SK-N-SH treated with all-trans-retinoic acid at 6 μM for 48 hours (cell line): ENCODE measurements around the gene FAM50A.
"Not testable (repeated sequence)": the region's sequence is repeated elsewhere in the genome, so short reads cannot be mapped to it uniquely, and the experiment has no call there.

Experiments used
- ATAC-seq: fragments of 200-7000 bp; cut with Tn5 transposase; 3 replicates; pipeline ENCODE4 v1.9.1; 2020; ENCODE audit warnings: mild to moderate bottlenecking, moderate library complexity
- ARNTL ChIP-seq: fragments of 450-650 bp; formaldehyde crosslinking; IDR thresholded peaks from 2 replicates; pipeline ENCODE4 v1.5.0; 2020; ENCODE audit warnings: low read depth, mild to moderate bottlenecking, moderate library complexity, borderline replicate concordance
- BACH2 ChIP-seq: fragments of 250-450 bp; sonication (Bioruptor Pico); IDR thresholded peaks from 2 replicates; pipeline ENCODE4 v1.9.0; 2021; ENCODE audit warnings: mild to moderate bottlenecking, borderline replicate concordance
- CSDC2 ChIP-seq: fragments of 250-450 bp; sonication (Bioruptor Pico); IDR thresholded peaks from 2 replicates; pipeline ENCODE4 v1.5.0; 2020; ENCODE audit warnings: mild to moderate bottlenecking, moderate library complexity
- CSRNP3 ChIP-seq: fragments of 250-450 bp; sonication (Bioruptor Pico); IDR thresholded peaks from 2 replicates; pipeline ENCODE4 v1.5.1; 2021; ENCODE audit warnings: mild to moderate bottlenecking, moderate library complexity
- ESRRG ChIP-seq: fragments of 250-450 bp; sonication (Bioruptor Pico); IDR thresholded peaks from 2 replicates; pipeline ENCODE4 v1.6.1; 2021; ENCODE audit warnings: mild to moderate bottlenecking
- GLIS3 ChIP-seq: fragments of 250-450 bp; sonication (Bioruptor Pico); IDR thresholded peaks from 2 replicates; pipeline ENCODE4 v1.5.0; 2020; ENCODE audit warnings: mild to moderate bottlenecking, moderate library complexity
- ISL1 ChIP-seq: fragments of 250-450 bp; sonication (Bioruptor Pico); IDR thresholded peaks from 2 replicates; pipeline ENCODE4 v2.1.2; 2022; ENCODE audit warnings: mild to moderate bottlenecking, moderate library complexity
- OSR1 ChIP-seq: fragments of 250-450 bp; sonication (Bioruptor Pico); IDR thresholded peaks from 2 replicates; pipeline ENCODE4 v1.8.0; 2022; ENCODE audit warnings: moderate library complexity, mild to moderate bottlenecking, inconsistent platforms
- PATZ1 ChIP-seq: fragments of 250-450 bp; sonication (Bioruptor Pico); IDR thresholded peaks from 2 replicates; pipeline ENCODE4 v1.8.0; 2020; ENCODE audit warnings: mild to moderate bottlenecking, moderate library complexity, borderline replicate concordance
- POU6F1 ChIP-seq: fragments of 250-450 bp; sonication (Bioruptor Pico); IDR thresholded peaks from 2 replicates; pipeline ENCODE4 v1.8.0; 2021; ENCODE audit warnings: low read depth, mild to moderate bottlenecking, moderate library complexity, borderline replicate concordance
- PPARA ChIP-seq: fragments of 250-450 bp; sonication (Bioruptor Pico); IDR thresholded peaks from 2 replicates; pipeline ENCODE4 v1.5.0; 2020; ENCODE audit warnings: mild to moderate bottlenecking, borderline replicate concordance
- RARB ChIP-seq: fragments of 250-450 bp; sonication (Bioruptor Pico); IDR thresholded peaks from 2 replicates; pipeline ENCODE4 v1.8.0; 2021; ENCODE audit warnings: mild to moderate bottlenecking, moderate library complexity
- SNAI2 ChIP-seq: fragments of 250-450 bp; sonication (Bioruptor Pico); IDR thresholded peaks from 2 replicates; pipeline ENCODE4 v1.5.0; 2020; ENCODE audit warnings: mild to moderate bottlenecking, moderate library complexity
- ZC3H10 ChIP-seq: fragments of 250-450 bp; sonication (Bioruptor Pico); IDR thresholded peaks from 2 replicates; pipeline ENCODE4 v1.5.1; 2021; ENCODE audit warnings: mild to moderate bottlenecking, moderate library complexity
- ZFP3 ChIP-seq: fragments of 250-450 bp; sonication (Bioruptor Pico); IDR thresholded peaks from 2 replicates; pipeline ENCODE4 v1.5.0; 2020; ENCODE audit warnings: mild to moderate bottlenecking, moderate library complexity
- ZFP30 ChIP-seq: fragments of 450-650 bp; formaldehyde crosslinking; IDR thresholded peaks from 2 replicates; pipeline ENCODE4 v1.5.0; 2022; ENCODE audit warnings: mild to moderate bottlenecking, moderate library complexity
- ZNF565 ChIP-seq: fragments of 450-650 bp; formaldehyde crosslinking; conservative IDR thresholded peaks from 2 replicates; pipeline ENCODE4 v1.5.0; 2020; ENCODE audit warnings: low read depth, mild to moderate bottlenecking, moderate library complexity
- ZNF70 ChIP-seq: fragments of 450-650 bp; formaldehyde crosslinking; IDR thresholded peaks from 2 replicates; pipeline ENCODE4 v1.5.0; 2020; ENCODE audit warnings: mild to moderate bottlenecking, moderate library complexity
- TF ChIP-seq, protein P1 (sequence below): fragments of 250-450 bp; sonication (Bioruptor Pico); IDR thresholded peaks from 2 replicates; pipeline ENCODE4 v1.5.1; 2020; ENCODE audit warnings: low read depth, mild to moderate bottlenecking, moderate library complexity
- TF ChIP-seq, protein P2 (sequence below): fragments of 250-450 bp; sonication (Bioruptor Pico); IDR thresholded peaks from 2 replicates; pipeline ENCODE4 v1.5.0; 2020; ENCODE audit warnings: mild to moderate bottlenecking, moderate library complexity

Gene FAM50A

DNA sequence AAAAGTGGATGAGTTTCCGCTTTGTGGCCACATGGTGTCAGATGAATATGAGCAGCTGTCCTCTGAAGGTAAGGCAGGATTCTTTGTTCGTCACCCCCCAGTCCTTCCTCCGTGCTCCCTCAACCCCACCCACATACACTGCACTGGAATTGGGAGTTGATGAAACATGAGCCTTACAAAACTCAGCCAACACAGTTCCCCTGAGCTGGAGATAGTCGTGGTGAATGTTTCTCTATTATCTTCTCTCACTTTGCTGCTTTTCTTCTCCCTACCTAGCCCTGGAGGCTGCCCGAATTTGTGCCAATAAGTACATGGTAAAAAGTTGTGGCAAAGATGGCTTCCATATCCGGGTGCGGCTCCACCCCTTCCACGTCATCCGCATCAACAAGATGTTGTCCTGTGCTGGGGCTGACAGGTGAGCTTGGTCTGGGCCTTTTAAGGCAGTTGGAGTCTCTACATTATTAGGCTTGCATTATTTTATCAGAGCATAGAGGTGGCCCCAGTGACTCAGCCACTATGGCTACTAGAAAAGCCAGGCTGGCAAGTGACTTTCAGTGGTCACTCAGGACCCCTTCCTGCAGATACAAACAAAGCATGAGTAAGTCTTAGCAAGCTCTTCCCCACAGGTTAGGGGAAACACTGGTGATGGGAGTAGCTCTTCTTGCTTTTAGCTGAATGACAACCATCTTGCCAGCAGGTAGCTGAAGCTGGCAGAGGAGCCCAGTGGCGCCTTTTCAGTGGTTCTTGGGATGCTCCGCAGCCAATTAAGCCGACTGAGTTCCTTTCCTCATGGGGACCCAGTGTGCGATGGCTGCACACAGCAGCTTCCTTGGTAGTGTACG, 44.2 kb upstream of the FAM50A start (continued):
- no peak for TF ChIP-seq POU6F1
- no peak for TF ChIP-seq BACH2 (CRISPR knock-in tag)
- no peak for TF ChIP-seq RARB (CRISPR knock-in tag)
- TF ChIP-seq ZFP3 (CRISPR knock-in tag), result no peak
- TF ChIP-seq CSDC2 (CRISPR knock-in tag), result no peak
- TF ChIP-seq ZNF70 (CRISPR knock-in tag), result no peak
- no peak for TF ChIP-seq PPARA (CRISPR knock-in tag)

DNA sequence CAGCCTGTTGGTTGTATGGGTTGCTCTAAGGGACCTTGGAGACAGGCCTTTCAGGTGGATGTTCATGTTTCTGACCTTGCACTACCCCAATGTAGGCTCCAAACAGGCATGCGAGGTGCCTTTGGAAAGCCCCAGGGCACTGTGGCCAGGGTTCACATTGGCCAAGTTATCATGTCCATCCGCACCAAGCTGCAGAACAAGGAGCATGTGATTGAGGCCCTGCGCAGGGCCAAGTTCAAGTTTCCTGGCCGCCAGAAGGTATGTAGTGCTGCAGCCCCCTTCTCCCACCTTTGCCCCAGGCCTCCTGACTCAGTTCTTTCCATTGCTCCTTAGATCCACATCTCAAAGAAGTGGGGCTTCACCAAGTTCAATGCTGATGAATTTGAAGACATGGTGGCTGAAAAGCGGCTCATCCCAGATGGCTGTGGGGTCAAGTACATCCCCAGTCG, 43.5 kb upstream of the FAM50A start:
- ATAC-seq, result not testable (repeated sequence)

- peak; percentile 1; the same call in 1 of the 3 replicates for ATAC-seq
- TF ChIP-seq ZFP3 (CRISPR knock-in tag), result no peak
- 0 out of 2 replicates have a peak, but pooled peaks have one; percentile 6 for TF ChIP-seq ARNTL
- no peak; the same call in 1 of the 2 replicates for TF ChIP-seq PATZ1 (CRISPR knock-in tag)
- 0 out of 2 replicates have a peak, but pooled peaks have one; percentile 69 for TF ChIP-seq CSRNP3 (CRISPR knock-in tag)
- TF ChIP-seq, protein P1, sequence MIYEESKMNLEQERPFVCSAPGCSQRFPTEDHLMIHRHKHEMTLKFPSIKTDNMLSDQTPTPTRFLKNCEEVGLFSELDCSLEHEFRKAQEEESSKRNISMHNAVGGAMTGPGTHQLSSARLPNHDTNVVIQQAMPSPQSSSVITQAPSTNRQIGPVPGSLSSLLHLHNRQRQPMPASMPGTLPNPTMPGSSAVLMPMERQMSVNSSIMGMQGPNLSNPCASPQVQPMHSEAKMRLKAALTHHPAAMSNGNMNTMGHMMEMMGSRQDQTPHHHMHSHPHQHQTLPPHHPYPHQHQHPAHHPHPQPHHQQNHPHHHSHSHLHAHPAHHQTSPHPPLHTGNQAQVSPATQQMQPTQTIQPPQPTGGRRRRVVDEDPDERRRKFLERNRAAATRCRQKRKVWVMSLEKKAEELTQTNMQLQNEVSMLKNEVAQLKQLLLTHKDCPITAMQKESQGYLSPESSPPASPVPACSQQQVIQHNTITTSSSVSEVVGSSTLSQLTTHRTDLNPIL (CRISPR knock-in tag), result peak; percentile 50
- 0 out of 2 replicates have a peak, but pooled peaks have one; percentile 46 for TF ChIP-seq RARB (CRISPR knock-in tag)
- TF ChIP-seq ESRRG (CRISPR knock-in tag), result 0 out of 2 replicates have a peak, but pooled peaks have one; percentile 28
- TF ChIP-seq OSR1 (CRISPR knock-in tag), result no peak
- TF ChIP-seq ZFP30 (CRISPR knock-in tag), result 0 out of 2 replicates have a peak, but pooled peaks have one; percentile 3
- TF ChIP-seq ZC3H10, result peak; percentile 48; the same call in 1 of the 2 replicates
These were observed 42.7 kb upstream of the FAM50A start for GRCh38 chrX:154401045-154401799.

DNA sequence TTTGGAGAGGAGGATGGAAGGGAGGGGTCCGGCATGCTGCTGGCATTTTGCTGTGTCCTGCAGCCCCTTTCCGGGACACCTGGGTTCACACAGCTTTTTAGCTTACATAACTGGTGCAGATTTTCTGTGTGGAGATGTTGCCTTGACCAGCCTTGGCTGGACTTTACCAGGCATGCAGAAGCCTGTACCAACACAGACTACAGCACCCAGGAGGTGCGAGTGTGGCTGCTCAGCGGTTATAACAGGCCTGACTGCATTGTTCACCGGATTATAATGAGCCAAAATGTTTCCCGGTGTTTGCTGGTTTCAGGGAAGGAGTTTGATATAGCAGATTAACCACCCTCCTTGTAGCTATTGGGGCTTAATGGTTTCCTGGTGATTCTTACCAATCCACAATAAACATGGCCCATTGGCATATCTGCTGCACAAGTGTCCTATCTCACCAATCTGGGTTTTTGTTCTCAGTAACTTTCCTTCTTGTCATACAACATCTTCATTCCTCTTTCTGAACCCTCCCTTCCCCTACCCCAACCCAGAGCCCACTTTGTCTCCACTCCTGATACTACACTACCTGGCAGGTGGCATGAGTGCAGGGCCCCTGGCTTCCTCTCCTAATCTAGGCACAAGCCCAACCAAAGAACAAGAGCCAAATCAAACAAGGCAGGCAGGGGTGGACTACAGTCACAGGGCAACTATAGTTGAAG, 41.9 kb upstream of the FAM50A start:
- no peak for TF ChIP-seq CSDC2 (CRISPR knock-in tag)
- TF ChIP-seq ZC3H10, result no peak
- TF ChIP-seq ZNF565 (CRISPR knock-in tag), result no peak
- no peak for TF ChIP-seq GLIS3
- no peak for TF ChIP-seq ZFP3 (CRISPR knock-in tag)
- no peak for TF ChIP-seq SNAI2 (CRISPR knock-in tag)
- TF ChIP-seq ISL1 (CRISPR knock-in tag), result no peak
- no peak for TF ChIP-seq CSRNP3 (CRISPR knock-in tag)
- TF ChIP-seq, protein P2, sequence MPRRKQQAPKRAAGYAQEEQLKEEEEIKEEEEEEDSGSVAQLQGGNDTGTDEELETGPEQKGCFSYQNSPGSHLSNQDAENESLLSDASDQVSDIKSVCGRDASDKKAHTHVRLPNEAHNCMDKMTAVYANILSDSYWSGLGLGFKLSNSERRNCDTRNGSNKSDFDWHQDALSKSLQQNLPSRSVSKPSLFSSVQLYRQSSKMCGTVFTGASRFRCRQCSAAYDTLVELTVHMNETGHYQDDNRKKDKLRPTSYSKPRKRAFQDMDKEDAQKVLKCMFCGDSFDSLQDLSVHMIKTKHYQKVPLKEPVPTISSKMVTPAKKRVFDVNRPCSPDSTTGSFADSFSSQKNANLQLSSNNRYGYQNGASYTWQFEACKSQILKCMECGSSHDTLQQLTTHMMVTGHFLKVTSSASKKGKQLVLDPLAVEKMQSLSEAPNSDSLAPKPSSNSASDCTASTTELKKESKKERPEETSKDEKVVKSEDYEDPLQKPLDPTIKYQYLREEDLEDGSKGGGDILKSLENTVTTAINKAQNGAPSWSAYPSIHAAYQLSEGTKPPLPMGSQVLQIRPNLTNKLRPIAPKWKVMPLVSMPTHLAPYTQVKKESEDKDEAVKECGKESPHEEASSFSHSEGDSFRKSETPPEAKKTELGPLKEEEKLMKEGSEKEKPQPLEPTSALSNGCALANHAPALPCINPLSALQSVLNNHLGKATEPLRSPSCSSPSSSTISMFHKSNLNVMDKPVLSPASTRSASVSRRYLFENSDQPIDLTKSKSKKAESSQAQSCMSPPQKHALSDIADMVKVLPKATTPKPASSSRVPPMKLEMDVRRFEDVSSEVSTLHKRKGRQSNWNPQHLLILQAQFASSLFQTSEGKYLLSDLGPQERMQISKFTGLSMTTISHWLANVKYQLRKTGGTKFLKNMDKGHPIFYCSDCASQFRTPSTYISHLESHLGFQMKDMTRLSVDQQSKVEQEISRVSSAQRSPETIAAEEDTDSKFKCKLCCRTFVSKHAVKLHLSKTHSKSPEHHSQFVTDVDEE, result no peak
- no peak for TF ChIP-seq OSR1 (CRISPR knock-in tag)
- no peak for TF ChIP-seq PATZ1 (CRISPR knock-in tag)
- no peak for TF ChIP-seq ESRRG (CRISPR knock-in tag)
- peak; percentile 8 for ATAC-seq
